ENCODE results near the gene WWOX. TPM values are rescaled to one million over a fixed set of nuclear protein-coding genes. Genes with fewer than 3 reads are reported as not detected.

WWOX gene
- total and polyA plus RNA-seq, 2 experiments from 2014 or later: 17.0 to 39.8 TPM

- H3K4me2 ChIP-seq: no peak overlapping the region
- H3K4me3 ChIP-seq: no peak overlapping the region
- H3K9me3 ChIP-seq (ENCODE audit: low read depth): no peaks in the 10 kb centered on the region
- H2AFZ ChIP-seq: no peak overlapping the region
- H3K4me1 ChIP-seq (ENCODE audit: insufficient read depth): no peaks in the 10 kb centered on the region
- no peaks in the 10 kb centered on the region for H3K36me3 ChIP-seq (replicated peaks; ENCODE audit: insufficient read depth, low read depth)
- DNase-seq (ENCODE audit: low spot score): no peak
- no peaks in the 10 kb centered on the region for H4K20me1 ChIP-seq (ENCODE audit: insufficient read depth, poor library complexity, severe bottlenecking)
- no peaks in the 10 kb centered on the region for H3K27me3 ChIP-seq
- H3K9me2 ChIP-seq (replicated peaks; ENCODE audit: insufficient read depth): no peaks in the 10 kb centered on the region
- TF ChIP-seq EZH2 (IDR thresholded peaks at IDR 0.05; ENCODE audit: borderline replicate concordance): no peak
- no peak for TF ChIP-seq CTCF (IDR thresholded peaks at IDR 0.05; ENCODE audit: poor library complexity)
- TF ChIP-seq EZH2phosphoT487 (IDR thresholded peaks at IDR 0.05; ENCODE audit: low read depth, severe bottlenecking, unreplicated experiment): no peak
- no peaks in the 10 kb centered on the region for H3K79me2 ChIP-seq
- 84% methylated on average over 8 of the region's 8 CpGs for WGBS (ENCODE audit: low lambda C conversion rate, missing lambda C conversion rate)
- H3K27ac ChIP-seq: no peak overlapping the region
Observed at GRCh38 chr16:78836802-78837491, 737.5 kb downstream of the WWOX start.

- H3K4me3 ChIP-seq: no peak overlapping the region
Observed at GRCh38 chr16:78837706-78838105, 738.3 kb downstream of the WWOX start.

GRCh38 chr16:78838276-78838675 lies 738.8 kb downstream of the WWOX start:
- H3K36me3 ChIP-seq (replicated peaks; ENCODE audit: insufficient read depth, low read depth): no peaks in the 10 kb centered on the region
- 73% methylated on average over 5 of the region's 5 CpGs for WGBS (ENCODE audit: low lambda C conversion rate, missing lambda C conversion rate)
- TF ChIP-seq CTCF (IDR thresholded peaks at IDR 0.05; ENCODE audit: poor library complexity) (no peak), EZH2phosphoT487 (IDR thresholded peaks at IDR 0.05; ENCODE audit: low read depth, severe bottlenecking, unreplicated experiment) (no peak), EZH2 (IDR thresholded peaks at IDR 0.05; ENCODE audit: borderline replicate concordance) (no peak)

More at GRCh38 chr16:78837706-78838105, 738.3 kb downstream of the WWOX start:
- no peak overlapping the region for H2AFZ ChIP-seq
- H4K20me1 ChIP-seq (ENCODE audit: insufficient read depth, poor library complexity, severe bottlenecking): no peaks in the 10 kb centered on the region
- no peak overlapping the region for H3K4me2 ChIP-seq
- H3K4me1 ChIP-seq (ENCODE audit: insufficient read depth): no peaks in the 10 kb centered on the region
- H3K27ac ChIP-seq: no peak overlapping the region
- no peaks in the 10 kb centered on the region for H3K9me3 ChIP-seq (ENCODE audit: low read depth)
- no peaks in the 10 kb centered on the region for H3K36me3 ChIP-seq (replicated peaks; ENCODE audit: insufficient read depth, low read depth)
- H3K79me2 ChIP-seq: no peaks in the 10 kb centered on the region
- DNase-seq (ENCODE audit: low spot score): no peak
- no peaks in the 10 kb centered on the region for H3K9me2 ChIP-seq (replicated peaks; ENCODE audit: insufficient read depth)
- TF ChIP-seq EZH2 (IDR thresholded peaks at IDR 0.05; ENCODE audit: borderline replicate concordance) (no peak), CTCF (IDR thresholded peaks at IDR 0.05; ENCODE audit: poor library complexity) (no peak), EZH2phosphoT487 (IDR thresholded peaks at IDR 0.05; ENCODE audit: low read depth, severe bottlenecking, unreplicated experiment) (no peak)
- H3K27me3 ChIP-seq: no peaks in the 10 kb centered on the region

More at GRCh38 chr16:78838276-78838675, 738.8 kb downstream of the WWOX start:
- Histone ChIP-seq H3K9me2 (replicated peaks; ENCODE audit: insufficient read depth) (no peaks in the 10 kb centered on the region), H3K4me3 (no peak overlapping the region), H3K79me2 (no peaks in the 10 kb centered on the region), H3K4me1 (ENCODE audit: insufficient read depth) (no peaks in the 10 kb centered on the region), H3K27me3 (no peaks in the 10 kb centered on the region), H3K27ac (no peak overlapping the region), H3K4me2 (no peak overlapping the region), H3K9me3 (ENCODE audit: low read depth) (no peaks in the 10 kb centered on the region), H2AFZ (no peak overlapping the region), H4K20me1 (ENCODE audit: insufficient read depth, poor library complexity, severe bottlenecking) (no peaks in the 10 kb centered on the region)
- DNase-seq (ENCODE audit: low spot score): no peak

All from hepatocyte (in vitro differentiated cells).